ENCODE results near the gene PACRG.

Gene PACRG

GRCh38 chr6:163179061-163179460 lies 451.3 kb downstream of the PACRG start:
- H3K4me3 ChIP-seq (replicated peaks; ENCODE audit: low read depth, low read length) = no peak overlapping the region
- TF ChIP-seq, protein P1, sequence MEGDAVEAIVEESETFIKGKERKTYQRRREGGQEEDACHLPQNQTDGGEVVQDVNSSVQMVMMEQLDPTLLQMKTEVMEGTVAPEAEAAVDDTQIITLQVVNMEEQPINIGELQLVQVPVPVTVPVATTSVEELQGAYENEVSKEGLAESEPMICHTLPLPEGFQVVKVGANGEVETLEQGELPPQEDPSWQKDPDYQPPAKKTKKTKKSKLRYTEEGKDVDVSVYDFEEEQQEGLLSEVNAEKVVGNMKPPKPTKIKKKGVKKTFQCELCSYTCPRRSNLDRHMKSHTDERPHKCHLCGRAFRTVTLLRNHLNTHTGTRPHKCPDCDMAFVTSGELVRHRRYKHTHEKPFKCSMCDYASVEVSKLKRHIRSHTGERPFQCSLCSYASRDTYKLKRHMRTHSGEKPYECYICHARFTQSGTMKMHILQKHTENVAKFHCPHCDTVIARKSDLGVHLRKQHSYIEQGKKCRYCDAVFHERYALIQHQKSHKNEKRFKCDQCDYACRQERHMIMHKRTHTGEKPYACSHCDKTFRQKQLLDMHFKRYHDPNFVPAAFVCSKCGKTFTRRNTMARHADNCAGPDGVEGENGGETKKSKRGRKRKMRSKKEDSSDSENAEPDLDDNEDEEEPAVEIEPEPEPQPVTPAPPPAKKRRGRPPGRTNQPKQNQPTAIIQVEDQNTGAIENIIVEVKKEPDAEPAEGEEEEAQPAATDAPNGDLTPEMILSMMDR (IDR thresholded peaks at IDR 0.05; ENCODE audit: low read length, missing control alignments) = no peak
- DNase-seq (ENCODE audit: low read depth) = peak; percentile 13

GRCh38 chr6:163179721-163180120 lies 451.9 kb downstream of the PACRG start:
- no peak for DNase-seq (ENCODE audit: low read depth)
- H3K4me3 ChIP-seq (replicated peaks; ENCODE audit: low read depth, low read length) = no peak overlapping the region
- TF ChIP-seq, protein P1 (IDR thresholded peaks at IDR 0.05; ENCODE audit: low read length, missing control alignments) = no peak

- no peak overlapping the region for H3K4me3 ChIP-seq (replicated peaks; ENCODE audit: low read depth, low read length)
- TF ChIP-seq, protein P1 (IDR thresholded peaks at IDR 0.05; ENCODE audit: low read length, missing control alignments) = peak; percentile 90
- peak; percentile 75 for DNase-seq (ENCODE audit: low read depth)
Observed at GRCh38 chr6:163180874-163181541, 453.2 kb downstream of the PACRG start.

GRCh38 chr6:163181666-163182180 lies 453.9 kb downstream of the PACRG start:
- no peak for DNase-seq (ENCODE audit: low read depth)
- TF ChIP-seq, protein P1 (IDR thresholded peaks at IDR 0.05; ENCODE audit: low read length, missing control alignments) = no peak
- H3K4me3 ChIP-seq (replicated peaks; ENCODE audit: low read depth, low read length) = no peak overlapping the region

GRCh38 chr6:163182696-163183095 lies 454.9 kb downstream of the PACRG start:
- TF ChIP-seq, protein P1 (IDR thresholded peaks at IDR 0.05; ENCODE audit: low read length, missing control alignments) = no peak
- no peak for DNase-seq (ENCODE audit: low read depth)
- no peak overlapping the region for H3K4me3 ChIP-seq (replicated peaks; ENCODE audit: low read depth, low read length)

GRCh38 chr6:163183806-163184205 lies 456.0 kb downstream of the PACRG start:
- peak; percentile 23 for DNase-seq (ENCODE audit: low read depth)
- TF ChIP-seq, protein P1 (IDR thresholded peaks at IDR 0.05; ENCODE audit: low read length, missing control alignments) = no peak
- no peak overlapping the region for H3K4me3 ChIP-seq (replicated peaks; ENCODE audit: low read depth, low read length)

GRCh38 chr6:163185744-163186143 lies 458.0 kb downstream of the PACRG start:
- TF ChIP-seq, protein P1 (IDR thresholded peaks at IDR 0.05; ENCODE audit: low read length, missing control alignments) = no peak
- H3K4me3 ChIP-seq (replicated peaks; ENCODE audit: low read depth, low read length) = no peak overlapping the region
- no peak for DNase-seq (ENCODE audit: low read depth)
